Measurements from ENCODE around the gene RPS6KA5. TPM values are rescaled to one million over a fixed set of nuclear protein-coding genes. Genes with fewer than 3 reads are reported as not detected.

The RPS6KA5 gene
- total RNA-seq, 1 donor from 2014 or later, result 3.3 TPM

DNA sequence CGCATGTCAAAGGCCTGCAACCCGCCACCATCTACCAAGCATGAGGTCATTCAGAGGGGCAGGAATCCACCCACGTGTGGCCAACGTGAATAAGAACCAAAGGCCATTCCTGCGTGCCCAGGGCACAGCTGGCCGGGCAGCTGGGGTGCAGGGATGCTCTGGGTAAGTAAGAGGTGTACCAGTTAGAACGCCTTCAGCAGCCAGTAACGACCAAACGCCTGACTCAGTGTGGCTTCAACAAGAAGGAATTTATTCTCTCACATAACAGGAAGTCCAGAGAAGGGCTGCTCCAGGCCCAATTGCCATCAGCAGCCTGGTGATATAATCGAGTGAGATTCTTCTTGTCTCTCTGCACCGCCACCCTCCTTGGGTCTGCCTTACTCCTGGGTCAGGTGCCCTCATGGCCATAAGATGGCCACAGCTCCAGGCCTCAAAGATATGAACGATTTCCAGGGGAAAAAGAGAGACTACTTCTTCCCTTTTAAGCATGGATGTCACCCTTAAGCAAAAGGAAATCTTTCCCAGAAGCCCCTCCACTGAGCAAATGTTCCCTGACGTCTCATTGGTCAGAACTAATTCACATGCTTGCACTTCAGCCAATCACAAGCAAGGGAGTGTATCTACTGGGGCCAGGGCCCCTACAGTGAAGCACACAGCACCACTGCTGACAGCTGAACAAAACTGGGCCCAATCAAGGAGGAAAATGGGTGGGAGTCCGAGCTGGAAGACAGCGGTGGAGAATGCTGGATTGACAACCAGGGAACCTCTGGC, 251.5 kb downstream of the RPS6KA5 start:
- DNase-seq (ENCODE audit: low read depth), result peak; percentile 72

DNA sequence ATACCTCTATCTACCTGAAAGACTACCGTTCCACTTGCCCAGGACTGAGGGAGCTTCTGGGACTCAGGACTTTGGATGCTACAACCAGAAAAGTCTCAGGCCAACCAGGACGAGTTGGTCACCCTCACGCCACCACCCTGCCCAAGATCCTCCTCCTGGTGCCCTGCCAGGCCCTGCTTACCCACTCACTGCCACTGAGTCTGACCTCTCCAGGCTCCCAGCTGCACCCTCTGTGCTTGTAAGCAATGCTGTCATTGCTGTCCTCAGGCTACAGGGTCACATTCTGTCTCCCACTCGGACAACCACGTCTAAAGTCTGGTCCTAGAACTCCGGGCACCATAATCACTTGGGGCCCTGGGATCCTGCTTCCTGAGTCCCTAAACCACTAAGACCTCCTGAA, 253.4 kb downstream of the RPS6KA5 start:
- no peak for DNase-seq (ENCODE audit: low read depth)

DNA sequence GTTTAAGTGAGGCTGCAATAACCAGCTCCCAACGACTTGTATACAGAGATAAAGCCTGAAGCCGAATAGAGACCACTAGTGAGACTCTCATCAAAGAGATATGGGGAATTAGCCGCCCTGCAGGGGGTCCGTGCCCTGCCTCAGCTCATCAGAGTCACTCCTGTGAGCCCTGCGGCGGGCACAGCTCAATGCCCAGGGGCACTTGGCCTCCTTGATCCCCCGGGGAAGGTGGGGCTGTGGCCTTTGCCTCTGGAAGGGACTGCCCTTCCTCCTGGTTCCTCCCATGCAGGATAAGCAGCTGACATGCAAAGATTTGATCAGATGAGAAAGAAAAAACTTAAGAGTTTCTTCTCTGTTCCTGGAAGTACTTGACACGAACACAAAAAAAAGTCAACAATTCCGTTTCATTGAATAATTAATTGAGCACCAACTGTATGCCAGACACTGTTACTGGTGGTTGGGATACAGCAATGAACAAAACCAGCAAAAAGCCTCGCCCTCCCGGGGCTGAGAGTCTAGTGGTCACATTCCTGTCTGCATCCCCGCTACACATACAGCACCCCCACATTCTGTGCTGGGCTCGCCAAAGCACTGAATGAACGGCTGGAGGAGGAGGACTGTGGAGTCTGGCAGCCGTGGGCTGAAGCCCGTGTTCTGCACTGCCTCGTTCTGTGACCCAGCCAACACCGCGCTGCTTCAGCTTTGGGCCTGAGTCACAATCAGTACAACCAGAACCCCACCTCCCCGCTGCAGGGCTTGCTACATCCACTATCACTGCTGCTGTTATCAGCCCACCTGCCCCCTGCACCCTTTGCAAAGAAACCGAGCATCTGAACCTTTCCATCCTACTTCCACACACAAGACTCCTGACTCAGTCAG, 254.5 kb downstream of the RPS6KA5 start:
- DNase-seq (ENCODE audit: low read depth), result no peak

DNA sequence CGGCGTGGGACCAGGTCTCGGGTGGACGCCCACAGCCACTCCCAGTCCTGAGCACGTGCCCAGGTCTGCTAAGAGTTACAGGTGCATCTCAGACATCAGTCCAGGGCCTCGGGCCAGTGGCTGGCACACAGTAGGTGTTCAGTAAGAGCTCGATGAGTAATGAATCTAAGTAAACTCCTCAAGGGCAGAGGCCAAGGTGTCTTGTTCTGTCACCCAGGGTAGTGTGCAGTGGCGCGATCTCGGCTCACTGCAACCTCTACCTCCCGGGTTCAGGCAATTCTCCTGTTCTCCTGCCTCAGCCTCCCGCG, 255.4 kb downstream of the RPS6KA5 start:
- no peak for DNase-seq (ENCODE audit: low read depth)

DNA sequence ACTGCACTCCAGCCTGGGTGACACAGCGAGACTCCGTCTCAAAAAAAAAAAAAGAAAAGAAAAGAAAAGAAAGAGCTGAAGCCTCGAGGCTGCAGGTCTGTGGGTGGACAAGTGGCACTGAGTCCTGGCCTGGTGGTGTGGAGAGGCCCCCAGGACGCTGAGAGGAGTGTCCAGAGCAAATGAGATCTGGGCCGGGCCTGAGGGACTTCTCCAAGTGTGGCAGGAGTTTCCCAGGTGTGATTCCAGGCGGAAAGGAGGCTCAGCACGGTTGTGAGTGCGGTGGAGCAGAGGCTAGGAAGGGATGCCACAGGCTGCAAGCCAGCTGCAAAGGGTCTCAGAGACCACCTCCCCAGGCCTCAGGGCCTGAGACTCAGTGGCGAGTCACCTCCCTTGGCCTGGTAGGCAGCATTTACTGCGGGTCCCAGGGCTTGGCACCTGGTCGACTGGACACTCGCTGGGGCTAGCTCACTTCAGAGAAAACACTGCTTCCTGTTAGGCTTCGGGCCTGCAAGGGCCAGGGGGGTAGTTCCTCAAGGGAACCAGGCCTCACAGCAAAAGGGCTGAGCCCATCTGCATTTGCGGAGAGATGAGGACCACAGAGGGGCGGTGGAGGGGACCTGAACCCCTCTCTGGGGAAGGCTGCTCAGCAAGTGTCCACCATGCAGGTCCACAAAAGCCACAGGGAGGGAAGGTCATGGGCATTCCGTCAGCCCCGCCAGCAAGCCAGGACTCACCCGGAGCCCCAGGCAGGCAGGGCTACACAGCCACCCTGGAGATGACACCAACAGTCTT, 256.0 kb downstream of the RPS6KA5 start:
- DNase-seq (ENCODE audit: low read depth), result no peak

DNA sequence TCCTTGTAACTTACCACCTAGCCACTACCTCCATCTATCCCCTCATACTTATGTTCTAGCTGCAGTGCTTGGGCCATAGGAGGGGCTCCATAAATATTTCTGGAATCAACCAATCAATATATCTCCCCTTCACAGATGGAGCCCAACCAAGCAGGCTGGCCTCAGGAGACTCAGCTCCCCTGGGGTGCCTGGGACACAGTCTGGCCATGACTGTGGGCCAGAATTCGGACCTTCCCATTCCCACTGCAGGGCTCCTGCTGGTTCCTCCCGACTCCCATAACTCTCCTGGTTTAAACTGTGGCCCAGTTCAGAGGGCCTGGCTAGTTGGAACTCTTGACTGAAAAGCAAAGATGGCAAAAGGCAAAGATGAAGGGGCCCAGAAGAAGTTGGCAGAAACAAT, 257.2 kb downstream of the RPS6KA5 start:
- no peak for DNase-seq (ENCODE audit: low read depth)

DNA sequence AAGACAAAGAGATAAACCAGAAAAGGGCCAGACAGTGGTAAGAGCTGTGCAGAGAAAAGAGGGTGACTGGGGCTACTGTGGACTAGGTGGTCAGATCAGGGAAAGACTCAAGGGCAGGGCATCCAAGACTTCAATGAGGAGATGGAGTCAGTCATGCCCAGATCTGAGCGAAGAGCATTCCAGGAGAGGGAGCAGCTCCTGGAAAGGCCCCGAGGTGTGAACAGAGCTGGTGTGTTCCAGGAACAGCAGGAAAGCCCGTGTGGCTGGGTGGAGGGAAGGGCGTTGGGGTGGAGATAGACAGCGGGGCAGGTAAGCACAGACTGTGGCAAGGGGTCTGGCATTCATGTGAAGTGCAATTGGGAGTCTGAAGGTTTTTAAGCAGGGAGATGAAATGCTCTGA, 261.0 kb downstream of the RPS6KA5 start:
- no peak for DNase-seq (ENCODE audit: low read depth)

DNA sequence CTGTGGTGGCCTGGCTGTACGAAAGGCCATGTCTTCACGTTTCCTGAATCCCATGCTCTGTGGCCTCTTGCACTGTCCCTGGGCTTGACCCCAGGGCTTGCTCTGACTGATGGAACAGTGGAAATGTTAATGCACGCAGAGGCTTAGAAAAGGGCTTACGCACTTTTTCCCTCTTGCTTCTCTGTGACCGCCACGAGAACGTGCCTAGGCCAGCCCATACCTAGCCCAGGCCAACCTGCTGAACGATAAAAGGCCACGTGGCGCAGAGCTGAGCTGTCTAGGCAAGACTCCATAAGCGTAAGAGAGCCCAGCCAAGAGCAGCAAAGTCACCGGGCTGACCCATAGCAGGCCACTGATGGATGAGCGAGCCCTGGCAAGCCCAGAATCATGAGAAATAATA, 262.5 kb downstream of the RPS6KA5 start:
- DNase-seq (ENCODE audit: low read depth), result no peak

Other genes with a start within 250 kb of the RPS6KA5 start
- gene TTC7B, start 244.2 kb downstream of the RPS6KA5 start, total RNA-seq, result 16.7 and 27.1 TPM in 2 replicates
- 53.7 and 56.8 TPM in 2 replicates for gene DGLUCY, start 53.4 kb upstream of the RPS6KA5 start, total RNA-seq
- 3.0 and 3.6 TPM in 2 replicates for gene GPR68, start 184.1 kb upstream of the RPS6KA5 start, total RNA-seq